Activated CD4-positive, alpha-beta T cell treated with anti-CD3 and anti-CD28 coated beads, Interleukin-10, Interleukin-2, amounts not matched to agents 100 ng/mL and 50 ng/mL, durations not matched to agents 16 hours and 8 hours (primary cell): ENCODE measurements around the gene TRIM5.

Experiments
- DNase-seq: peaks from one replicate; pipeline ENCODE4 v3.0.0-alpha.2; 2020

Gene TRIM5

GRCh38 chr11:5621580-5621979 lies 63.3 kb downstream of the TRIM5 start:
- no peak for DNase-seq

GRCh38 chr11:5620651-5621521 lies 64.0 kb downstream of the TRIM5 start:
- DNase-seq = no peak

DNA sequence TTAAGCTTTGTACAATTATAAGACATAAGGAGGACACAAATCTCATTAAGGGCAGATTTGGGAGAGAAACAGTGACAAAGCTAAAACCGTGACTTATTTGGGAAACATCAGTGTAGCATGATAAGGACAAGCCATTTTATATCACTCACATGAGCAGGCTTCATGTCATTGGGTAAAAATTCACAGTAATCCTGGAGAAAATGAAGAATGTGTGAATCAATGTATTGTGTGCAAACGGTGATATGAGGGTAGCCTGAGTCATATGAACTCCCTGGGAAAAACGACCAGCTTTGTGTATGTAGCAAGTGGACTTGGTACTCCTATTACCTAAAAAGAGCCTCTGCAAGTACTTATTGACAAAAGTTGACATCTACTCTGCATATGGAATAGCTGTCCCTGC lies 66.1 kb downstream of the TRIM5 start:
- DNase-seq = no peak
